Fibroblast of mammary gland (primary cell): ENCODE results near the gene MYO16.

Source experiments
- DNase-seq: peaks from one replicate; pipeline ENCODE4 v3.0.0-alpha.2; 2010; ENCODE audit warnings: low read depth
- H3K4me3 ChIP-seq: 2 replicates; pipeline ENCODE4 v1.5.1; 2011; ENCODE audit warnings: low read depth, mild to moderate bottlenecking, low read length, moderate library complexity; ENCODE audit not compliant: control insufficient read depth
- TF ChIP-seq, protein P1 (sequence below): conservative IDR thresholded peaks from 2 replicates; pipeline ENCODE4 v1.5.1; 2011; ENCODE audit warnings: low read depth, low read length, inconsistent platforms; ENCODE audit not compliant: control insufficient read depth, insufficient read depth

Gene MYO16

GRCh38 chr13:108674771-108675170 is 45.4 kb downstream of the MYO16 start:
- no peak for DNase-seq
- TF ChIP-seq, protein P1, sequence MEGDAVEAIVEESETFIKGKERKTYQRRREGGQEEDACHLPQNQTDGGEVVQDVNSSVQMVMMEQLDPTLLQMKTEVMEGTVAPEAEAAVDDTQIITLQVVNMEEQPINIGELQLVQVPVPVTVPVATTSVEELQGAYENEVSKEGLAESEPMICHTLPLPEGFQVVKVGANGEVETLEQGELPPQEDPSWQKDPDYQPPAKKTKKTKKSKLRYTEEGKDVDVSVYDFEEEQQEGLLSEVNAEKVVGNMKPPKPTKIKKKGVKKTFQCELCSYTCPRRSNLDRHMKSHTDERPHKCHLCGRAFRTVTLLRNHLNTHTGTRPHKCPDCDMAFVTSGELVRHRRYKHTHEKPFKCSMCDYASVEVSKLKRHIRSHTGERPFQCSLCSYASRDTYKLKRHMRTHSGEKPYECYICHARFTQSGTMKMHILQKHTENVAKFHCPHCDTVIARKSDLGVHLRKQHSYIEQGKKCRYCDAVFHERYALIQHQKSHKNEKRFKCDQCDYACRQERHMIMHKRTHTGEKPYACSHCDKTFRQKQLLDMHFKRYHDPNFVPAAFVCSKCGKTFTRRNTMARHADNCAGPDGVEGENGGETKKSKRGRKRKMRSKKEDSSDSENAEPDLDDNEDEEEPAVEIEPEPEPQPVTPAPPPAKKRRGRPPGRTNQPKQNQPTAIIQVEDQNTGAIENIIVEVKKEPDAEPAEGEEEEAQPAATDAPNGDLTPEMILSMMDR: no peak
- no peak overlapping the region for H3K4me3 ChIP-seq

GRCh38 chr13:108676620-108677019 is 47.2 kb downstream of the MYO16 start:
- TF ChIP-seq, protein P1: no peak
- DNase-seq: no peak
- H3K4me3 ChIP-seq: no peak overlapping the region

GRCh38 chr13:108677806-108678205 is 48.4 kb downstream of the MYO16 start:
- DNase-seq: no peak
- TF ChIP-seq, protein P1: no peak
- no peak overlapping the region for H3K4me3 ChIP-seq

GRCh38 chr13:108680011-108680410 is 50.6 kb downstream of the MYO16 start:
- TF ChIP-seq, protein P1: no peak
- no peak overlapping the region for H3K4me3 ChIP-seq
- no peak for DNase-seq

DNA sequence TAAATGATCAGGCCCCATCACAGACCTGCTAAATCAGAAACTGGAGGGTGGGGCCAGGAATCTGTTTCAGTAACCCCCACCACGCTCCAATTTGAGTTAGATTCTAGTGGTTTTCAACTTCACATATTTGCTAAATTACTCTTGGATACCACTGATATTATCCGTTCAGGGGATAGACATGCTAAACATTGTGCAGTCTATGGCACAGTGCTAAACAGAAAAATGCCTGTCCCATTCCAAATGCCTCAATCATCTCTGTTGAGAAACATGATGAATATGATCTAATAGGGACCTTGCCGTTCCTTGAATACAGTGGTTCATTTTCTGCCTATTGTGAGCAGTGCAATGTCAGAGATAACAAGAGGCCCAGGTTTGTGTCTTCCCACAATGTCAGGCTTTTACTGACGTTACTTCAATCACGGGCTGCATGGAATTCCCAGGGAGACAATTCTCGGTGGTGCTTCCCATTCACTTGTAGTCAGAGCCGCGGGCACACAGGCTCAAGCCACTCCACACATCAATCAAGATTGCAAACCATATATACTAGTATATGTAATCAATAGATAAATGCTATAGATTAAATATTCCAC is 52.7 kb downstream of the MYO16 start:
- no peak for DNase-seq
- H3K4me3 ChIP-seq: no peak overlapping the region
- TF ChIP-seq, protein P1: no peak

DNA sequence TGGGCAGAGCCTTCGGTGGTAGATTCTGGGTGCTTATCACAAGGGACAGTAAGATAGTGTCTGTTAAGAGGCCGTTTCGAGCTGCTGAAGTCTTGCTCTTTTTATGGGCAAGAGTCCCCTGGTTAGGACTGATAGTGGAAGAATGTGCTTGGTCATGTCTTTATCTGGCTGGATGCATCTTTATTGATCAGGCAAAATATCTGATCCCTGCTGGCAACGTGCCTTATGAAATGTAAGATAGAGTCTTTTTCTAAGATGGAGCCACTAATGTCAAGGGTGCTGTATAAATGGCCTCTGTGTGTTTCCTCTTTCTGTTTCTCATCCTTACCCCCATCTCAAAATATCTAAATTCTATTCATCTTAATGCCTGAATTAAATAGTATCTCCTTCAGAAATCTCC is 53.3 kb downstream of the MYO16 start:
- TF ChIP-seq, protein P1: no peak
- no peak overlapping the region for H3K4me3 ChIP-seq
- no peak for DNase-seq

DNA sequence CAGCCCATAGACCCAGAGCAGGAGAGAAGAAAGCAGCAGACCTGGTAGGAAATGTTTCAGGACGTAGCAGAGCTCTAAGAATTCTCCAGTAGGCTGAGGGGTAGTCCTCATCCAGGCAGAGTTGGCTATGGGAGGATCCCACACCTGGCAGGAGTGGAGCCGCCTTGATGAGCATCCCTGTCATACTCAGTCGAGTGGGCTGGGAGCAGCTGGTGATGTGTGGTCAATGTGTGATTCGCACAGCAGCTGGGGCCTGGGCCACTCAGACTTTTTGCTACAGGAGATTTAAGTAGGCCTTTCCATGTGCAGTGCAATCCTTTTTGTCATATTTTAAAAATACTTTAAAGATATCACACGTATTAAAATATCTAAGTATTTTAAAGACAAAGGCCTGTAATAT is 56.6 kb downstream of the MYO16 start:
- DNase-seq: no peak
- TF ChIP-seq, protein P1: no peak
- no peak overlapping the region for H3K4me3 ChIP-seq
